SK-N-SH (cell line): ENCODE data around the gene UBAP1L. TPM values are rescaled to one million over a fixed set of nuclear protein-coding genes. Genes with fewer than 3 reads are reported as not detected.

ENCODE experiments used
- CTCF ChIA-PET: fragments of 300-600, 350-600 bp; formaldehyde crosslinking; extraction: SDS; loops from one replicate; lab custom pipeline; 2021; lab: Yijun Ruan, JAX
- POLR2A ChIA-PET: fragments of 350-600 bp; sonication (Branson Sonifier 250); formaldehyde crosslinking; extraction: SDS; loops from one replicate; lab custom pipeline; 2020; ENCODE audit warnings: antibody characterized with exemption, inconsistent platforms; lab: Yijun Ruan, JAX
- DNase-seq: peaks from one replicate; pipeline ENCODE4 v3.0.0; 2012
- H2AFZ ChIP-seq: fragments of 200-600 bp; sonication (generic); 2 replicates; pipeline ENCODE4 v1.8.1; 2016; ENCODE audit warnings: antibody characterized with exemption, mild to moderate bottlenecking, low read depth
- H3F3A ChIP-seq: fragments of 200-600 bp; sonication (generic); replicated peaks from 2 replicates; pipeline ENCODE3; 2016; ENCODE audit warnings: antibody characterized with exemption, mild to moderate bottlenecking; ENCODE audit not compliant: insufficient read depth
- H3K27ac ChIP-seq, 2 experiments: fragments of 200-500 bp in 1 of 2; fragments of 200-600 bp in 1 of 2; sonication (Bioruptor generic) in 1 of 2; sonication (generic), shearing (Covaris generic) in 1 of 2; 2 replicates each; pipeline versions ENCODE4 v1.5.1 to v1.6.1; 2014 to 2016; ENCODE audit warnings: low read depth in 2 of 2, inconsistent platforms in 1 of 2, low read length in 1 of 2, mild to moderate bottlenecking in 1 of 2, mixed read lengths in 1 of 2
- H3K27me3 ChIP-seq: fragments of 200-600 bp; sonication (generic), shearing (Covaris generic); 2 replicates; pipeline ENCODE4 v1.6.1; 2016; ENCODE audit warnings: mixed run types; ENCODE audit not compliant: insufficient read depth
- H3K36me3 ChIP-seq, 2 experiments: fragments of 200-500 bp in 1 of 2; fragments of 200-600 bp in 1 of 2; sonication (Bioruptor generic) in 1 of 2; sonication (generic) in 1 of 2; replicated peaks in 1 of 2; 2 replicates each; pipeline versions ENCODE3 to v1.5.1; 2014 to 2016; ENCODE audit warnings: low read length in 1 of 2, mild to moderate bottlenecking in 1 of 2; ENCODE audit not compliant: insufficient read depth in 2 of 2, control insufficient read depth in 1 of 2
- H3K4me1 ChIP-seq, 2 experiments: fragments of 200-500 bp in 1 of 2; fragments of 200-600 bp in 1 of 2; sonication (Bioruptor generic) in 1 of 2; sonication (generic), shearing (Covaris generic) in 1 of 2; 2 replicates each; pipeline versions ENCODE4 v1.5.1 to v1.6.1; 2014 to 2016; ENCODE audit warnings: low read depth in 1 of 2, low read length in 1 of 2, mixed run types in 1 of 2; ENCODE audit not compliant: insufficient read depth in 2 of 2, control insufficient read depth in 1 of 2
- H3K4me2 ChIP-seq: fragments of 200-600 bp; sonication (generic), shearing (Covaris generic); 2 replicates; pipeline ENCODE4 v1.6.1; 2017; ENCODE audit warnings: mixed run types
- H3K4me3 ChIP-seq, 2 experiments: fragments of 200-500 bp in 1 of 2; fragments of 200-600 bp in 1 of 2; sonication (Bioruptor generic) in 1 of 2; sonication (generic), shearing (Covaris generic) in 1 of 2; 2 replicates each; pipeline versions ENCODE4 v1.5.1 to v1.8.1; 2014 to 2016; ENCODE audit warnings: low read depth in 2 of 2, inconsistent platforms in 1 of 2, low read length in 1 of 2, mild to moderate bottlenecking in 1 of 2, mixed read lengths in 1 of 2, moderate library complexity in 1 of 2
- H3K79me2 ChIP-seq: fragments of 200-600 bp; sonication (generic); 2 replicates; pipeline ENCODE4 v1.8.1; 2017; ENCODE audit warnings: mild to moderate bottlenecking; ENCODE audit not compliant: insufficient read depth
- H3K9ac ChIP-seq: fragments of 200-600 bp; sonication (generic); 2 replicates; pipeline ENCODE4 v1.6.1; 2017; ENCODE audit warnings: mixed run types
- H3K9me2 ChIP-seq: fragments of 200-600 bp; sonication (generic); 2 replicates; pipeline ENCODE4 v1.6.1; 2017; ENCODE audit warnings: mixed run types
- H3K9me3 ChIP-seq: fragments of 200-600 bp; sonication (generic); 2 replicates; pipeline ENCODE4 v1.6.1; 2017; ENCODE audit warnings: mixed run types, mild to moderate bottlenecking, moderate library complexity
- H4K20me1 ChIP-seq: fragments of 200-600 bp; sonication (generic); 2 replicates; pipeline ENCODE4 v1.6.1; 2017; ENCODE audit warnings: mild to moderate bottlenecking, mixed run types; ENCODE audit not compliant: insufficient read depth
- CHD2 ChIP-seq: fragments of 150-350 bp; IDR thresholded peaks from 2 replicates; pipeline ENCODE4 v1.6.1; 2018; ENCODE audit warnings: low read length; ENCODE audit not compliant: partially characterized antibody
- CTCF ChIP-seq: fragments of 200-600 bp; sonication (generic); IDR thresholded peaks from 2 replicates; pipeline ENCODE4 v1.6.1; 2017; ENCODE audit warnings: antibody characterized with exemption, mild to moderate bottlenecking, moderate library complexity
- ELF1 ChIP-seq: IDR thresholded peaks from 2 replicates; pipeline ENCODE4 v1.4.0; 2012
- FOXJ3 ChIP-seq: sonication (generic); formaldehyde crosslinking; IDR thresholded peaks from 2 replicates; pipeline ENCODE4 v1.5.1; 2020; ENCODE audit warnings: mild to moderate bottlenecking, missing genetic modification reagents
- JUND ChIP-seq: IDR thresholded peaks from 2 replicates; pipeline ENCODE4 v1.4.0; 2012
- MEF2A ChIP-seq: IDR thresholded peaks from 2 replicates; pipeline ENCODE4 v1.4.0; 2012; ENCODE audit warnings: low read depth, borderline replicate concordance
- POLR2AphosphoS5 ChIP-seq: IDR thresholded peaks from 2 replicates; pipeline ENCODE4 v1.6.1; 2012; ENCODE audit warnings: low read depth, low read length
- RAD21 ChIP-seq: IDR thresholded peaks from 2 replicates; pipeline ENCODE4 v1.6.1; 2012; ENCODE audit warnings: mild to moderate bottlenecking, low read length
- SIN3A ChIP-seq: IDR thresholded peaks from 2 replicates; pipeline ENCODE4 v1.6.1; 2012; ENCODE audit warnings: low read depth, mild to moderate bottlenecking, low read length, moderate library complexity, borderline replicate concordance
- SMC3 ChIP-seq: IDR thresholded peaks from 2 replicates; pipeline ENCODE4 v1.6.1; 2012; ENCODE audit warnings: low read depth, low read length, improper control_type of control experiment
- USF1 ChIP-seq: IDR thresholded peaks from 2 replicates; pipeline ENCODE4 v1.4.0; 2012; ENCODE audit warnings: low read depth, borderline replicate concordance
- ZBTB33 ChIP-seq: IDR thresholded peaks from 2 replicates; pipeline ENCODE4 v1.4.0; 2012; ENCODE audit warnings: low read depth, borderline replicate concordance
- WGBS: methylation state at CpG from one replicate; pipeline ENCODE4 v1.1.6; 2017; ENCODE audit warnings: low lambda C conversion rate; 5-methylcytosine and 5-hydroxymethylcytosine counted together
- polyA plus RNA-seq, 3 experiments: library from polyadenylated mRNA; depleted of rRNA; stranded (reverse); fragments of >200 nt; gene quantifications; 2 replicates each; pipeline ENCODE4 v1.2.3, GENCODE V29; 2012
- TF ChIP-seq, protein P1 (sequence below): IDR thresholded peaks from 2 replicates; pipeline ENCODE4; 2012

UBAP1L gene
- polyA plus RNA-seq, 1 of the 3 experiments (the other 2 are of a cell fraction) = 1.8 TPM

GRCh38 chr15:65081758-65082157 is 33.2 kb downstream of the UBAP1L start:
- Histone ChIP-seq H3K27me3 (0 out of 2 replicates have a peak, but pooled peaks cover 6% of the 10 kb centered on the region), H2AFZ (no peak overlapping the region), H3K9ac (no peak overlapping the region), H3K9me3 (no peaks in the 10 kb centered on the region), H3K4me3 (no peak overlapping the region), H3K4me1 (peaks cover 0 to 13% of the 10 kb centered on the region in 2 experiments; a peak in 1 of 4 replicates), H3F3A (no peaks in the 10 kb centered on the region), H3K27ac (no peak overlapping the region), H3K36me3 (no peaks in the 10 kb centered on the region), H3K9me2 (no peaks in the 10 kb centered on the region), H3K79me2 (no peaks in the 10 kb centered on the region), H3K4me2 (no peak overlapping the region), H4K20me1 (no peaks in the 10 kb centered on the region)
- POLR2A ChIA-PET = no interaction called here
- WGBS = 73% methylated on average over 5 of the region's 5 CpGs
- DNase-seq = no peak
- CTCF ChIA-PET = interaction anchor here (0.9 to 8.3 kb wide), 4 partner anchors 13 to 29 kb away, joined by 3 to 99 read pairs (median 4); no protein-coding TSS in a partner anchor
- TF ChIP-seq ZBTB33 (no peak), SIN3A (no peak), USF1 (no peak), RAD21 (no peak), SMC3 (no peak), POLR2AphosphoS5 (no peak)
- TF ChIP-seq, protein P1, sequence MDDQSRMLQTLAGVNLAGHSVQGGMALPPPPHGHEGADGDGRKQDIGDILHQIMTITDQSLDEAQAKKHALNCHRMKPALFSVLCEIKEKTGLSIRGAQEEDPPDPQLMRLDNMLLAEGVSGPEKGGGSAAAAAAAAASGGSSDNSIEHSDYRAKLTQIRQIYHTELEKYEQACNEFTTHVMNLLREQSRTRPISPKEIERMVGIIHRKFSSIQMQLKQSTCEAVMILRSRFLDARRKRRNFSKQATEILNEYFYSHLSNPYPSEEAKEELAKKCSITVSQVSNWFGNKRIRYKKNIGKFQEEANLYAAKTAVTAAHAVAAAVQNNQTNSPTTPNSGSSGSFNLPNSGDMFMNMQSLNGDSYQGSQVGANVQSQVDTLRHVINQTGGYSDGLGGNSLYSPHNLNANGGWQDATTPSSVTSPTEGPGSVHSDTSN = no peak

DNA sequence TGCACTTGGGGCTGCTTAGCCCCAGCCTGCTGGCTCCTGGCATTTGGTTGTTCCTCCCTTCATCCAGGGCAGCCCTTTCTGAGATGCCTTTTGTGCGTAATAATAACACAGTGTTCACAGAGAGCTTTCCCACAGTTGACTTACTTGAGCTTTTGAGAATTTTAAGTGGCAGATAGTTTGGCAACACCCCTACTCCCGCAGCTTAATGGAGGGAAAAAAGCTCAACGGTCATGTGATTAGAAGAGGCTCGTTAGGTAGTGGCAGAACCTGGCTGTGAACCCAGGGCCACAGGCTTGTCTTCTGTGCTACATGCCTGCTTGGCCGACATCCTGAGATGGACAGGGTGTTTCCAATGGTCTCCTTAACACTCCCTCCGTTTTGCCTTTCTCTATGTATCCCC is 33.7 kb downstream of the UBAP1L start:
- 66% methylated on average over 3 of the region's 6 CpGs for WGBS
- Histone ChIP-seq H3K4me2 (no peak overlapping the region), H3K27ac (no peak overlapping the region), H3K9me2 (no peaks in the 10 kb centered on the region), H3F3A (no peaks in the 10 kb centered on the region), H3K4me3 (no peak overlapping the region), H3K36me3 (no peaks in the 10 kb centered on the region), H3K27me3 (0 out of 2 replicates have a peak, but pooled peaks cover 6% of the 10 kb centered on the region), H3K9ac (no peak overlapping the region), H3K4me1 (peaks cover 0 to 9% of the 10 kb centered on the region in 2 experiments; a peak in 1 of 4 replicates), H4K20me1 (no peaks in the 10 kb centered on the region), H2AFZ (no peak overlapping the region), H3K79me2 (no peaks in the 10 kb centered on the region), H3K9me3 (no peaks in the 10 kb centered on the region)
- POLR2A ChIA-PET = no interaction called here
- TF ChIP-seq MEF2A (no peak), ZBTB33 (no peak), CHD2 (no peak), ELF1 (no peak), JUND (no peak), CTCF (no peak), FOXJ3 (no peak)
- no peak for DNase-seq
- CTCF ChIA-PET = interaction anchor here (0.9 to 8.3 kb wide), 4 partner anchors 12 to 353 kb away, joined by 3 to 99 read pairs (median 4); no protein-coding TSS in a partner anchor
